Lower leg skin (tissue), 3 donors: ENCODE data around the gene E2F3.

Source experiments
- CTCF ChIP-seq, 3 donors: fragments of 450-650 bp; IDR thresholded peaks; one replicate each; pipeline ENCODE4 v1.5.1; 2016; ENCODE audit warnings: antibody characterized with exemption in 3 of 3, mild to moderate bottlenecking in 3 of 3, moderate library complexity in 2 of 3
- POLR2A ChIP-seq, 2 donors: fragments of 450-650 bp; IDR thresholded peaks; one replicate each; pipeline ENCODE4 v1.6.1; 2016 to 2017; ENCODE audit warnings: antibody characterized with exemption in 2 of 2, mild to moderate bottlenecking in 1 of 2, moderate library complexity in 1 of 2

- TF ChIP-seq CTCF (IDR thresholded peaks at IDR 0.05) (no peak), POLR2A (IDR thresholded peaks at IDR 0.05) (no peak)
Observed at GRCh38 chr6:20433321-20433720, 31.6 kb downstream of the E2F3 start.
